Cardiac fibroblast (primary cell): ENCODE measurements around the gene PLXNA2.

ENCODE experiments used
- DNase-seq, 2 donors: peaks; one replicate each; pipeline versions ENCODE4 v3.0.0 to v3.0.0-alpha.2; 2010; ENCODE audit warnings: low read depth in 2 of 2
- H3K4me3 ChIP-seq, 2 donors: replicated peaks in 1 of 2; 1 replicate in 1 of 2; 2 replicates in 1 of 2; pipeline ENCODE4 v1.5.1; 2011; ENCODE audit warnings: low read depth in 2 of 2, low read length in 2 of 2, mild to moderate bottlenecking in 2 of 2, moderate library complexity in 1 of 2
- TF ChIP-seq, protein P1 (sequence below): IDR thresholded peaks from one replicate; pipeline ENCODE4 v1.5.1; 2011; ENCODE audit warnings: low read depth, mild to moderate bottlenecking, low read length, inconsistent platforms

The PLXNA2 gene

DNA sequence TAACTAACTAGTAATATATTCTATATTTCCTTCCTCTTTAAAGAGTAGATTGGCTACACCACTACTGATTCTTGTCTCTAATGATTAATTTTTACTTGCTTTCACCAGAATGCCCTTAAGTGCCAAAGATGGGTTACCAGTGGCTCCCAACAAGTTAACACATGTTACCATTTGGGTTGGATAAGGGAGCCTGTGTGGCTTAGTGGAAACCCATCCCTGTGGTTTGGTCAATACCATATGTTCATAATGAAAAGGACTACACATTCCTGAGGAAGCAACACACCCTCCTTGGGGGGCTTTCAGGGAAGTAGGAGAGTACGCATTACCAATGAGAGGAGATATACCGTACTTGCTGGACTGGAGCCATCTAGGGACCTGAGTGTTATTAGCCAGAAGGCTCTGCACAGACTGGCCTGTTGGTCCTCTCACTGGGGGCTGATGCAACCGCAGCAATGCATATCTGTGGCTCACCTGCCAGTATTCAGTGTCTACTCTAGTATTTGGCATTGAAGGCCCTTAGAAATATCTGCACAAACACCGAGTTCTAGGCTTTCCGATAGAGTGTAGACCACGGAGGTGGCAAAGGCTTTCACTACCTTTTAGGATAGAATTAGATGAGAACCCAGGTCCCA lies 29.3 kb upstream of the PLXNA2 start:
- TF ChIP-seq, protein P1, sequence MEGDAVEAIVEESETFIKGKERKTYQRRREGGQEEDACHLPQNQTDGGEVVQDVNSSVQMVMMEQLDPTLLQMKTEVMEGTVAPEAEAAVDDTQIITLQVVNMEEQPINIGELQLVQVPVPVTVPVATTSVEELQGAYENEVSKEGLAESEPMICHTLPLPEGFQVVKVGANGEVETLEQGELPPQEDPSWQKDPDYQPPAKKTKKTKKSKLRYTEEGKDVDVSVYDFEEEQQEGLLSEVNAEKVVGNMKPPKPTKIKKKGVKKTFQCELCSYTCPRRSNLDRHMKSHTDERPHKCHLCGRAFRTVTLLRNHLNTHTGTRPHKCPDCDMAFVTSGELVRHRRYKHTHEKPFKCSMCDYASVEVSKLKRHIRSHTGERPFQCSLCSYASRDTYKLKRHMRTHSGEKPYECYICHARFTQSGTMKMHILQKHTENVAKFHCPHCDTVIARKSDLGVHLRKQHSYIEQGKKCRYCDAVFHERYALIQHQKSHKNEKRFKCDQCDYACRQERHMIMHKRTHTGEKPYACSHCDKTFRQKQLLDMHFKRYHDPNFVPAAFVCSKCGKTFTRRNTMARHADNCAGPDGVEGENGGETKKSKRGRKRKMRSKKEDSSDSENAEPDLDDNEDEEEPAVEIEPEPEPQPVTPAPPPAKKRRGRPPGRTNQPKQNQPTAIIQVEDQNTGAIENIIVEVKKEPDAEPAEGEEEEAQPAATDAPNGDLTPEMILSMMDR, result no peak
- DNase-seq, result no peak
- H3K4me3 ChIP-seq, result no peak overlapping the region

DNA sequence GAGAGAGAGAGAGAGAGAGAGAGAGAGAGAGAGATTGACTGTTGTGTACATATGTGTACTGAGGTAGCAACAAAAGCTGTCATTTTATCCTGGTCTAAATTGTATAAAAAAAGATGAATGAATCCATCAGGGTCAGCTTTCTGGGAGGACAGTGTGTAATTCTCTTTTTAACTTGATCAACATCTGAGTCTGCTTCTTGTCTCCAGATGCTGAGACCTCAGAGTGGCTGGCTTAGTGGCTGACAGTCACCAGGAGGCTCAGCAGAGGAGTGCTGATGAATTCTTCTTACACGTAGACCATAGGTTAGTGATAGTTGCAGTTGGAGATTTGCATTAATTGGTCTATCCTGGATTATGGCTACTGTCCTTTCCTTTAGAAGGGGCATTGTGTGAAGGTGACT lies 28.5 kb upstream of the PLXNA2 start:
- no peak overlapping the region for H3K4me3 ChIP-seq
- no peak for DNase-seq
- TF ChIP-seq, protein P1, result no peak

DNA sequence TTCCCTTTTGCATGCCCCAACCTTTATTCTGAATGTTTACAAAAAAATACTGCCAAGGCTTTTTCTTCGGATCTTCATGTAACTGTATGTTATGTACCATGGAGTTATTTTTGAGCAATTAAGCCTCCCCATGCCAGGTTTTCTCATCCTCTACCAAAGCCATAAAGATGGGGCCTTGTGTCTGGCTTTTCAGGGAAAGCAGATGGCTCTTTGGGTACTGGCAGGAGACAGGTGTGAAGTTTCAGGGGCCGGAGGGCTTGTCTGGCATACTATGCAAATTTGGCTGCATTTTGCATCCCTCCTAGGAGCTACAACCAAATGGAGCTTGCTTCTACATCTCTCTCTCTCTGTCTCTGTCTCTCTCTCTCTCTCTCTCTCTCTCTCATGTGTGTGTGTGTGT lies 28.1 kb upstream of the PLXNA2 start:
- no peak for DNase-seq
- TF ChIP-seq, protein P1, result no peak
- H3K4me3 ChIP-seq, result no peak overlapping the region

DNA sequence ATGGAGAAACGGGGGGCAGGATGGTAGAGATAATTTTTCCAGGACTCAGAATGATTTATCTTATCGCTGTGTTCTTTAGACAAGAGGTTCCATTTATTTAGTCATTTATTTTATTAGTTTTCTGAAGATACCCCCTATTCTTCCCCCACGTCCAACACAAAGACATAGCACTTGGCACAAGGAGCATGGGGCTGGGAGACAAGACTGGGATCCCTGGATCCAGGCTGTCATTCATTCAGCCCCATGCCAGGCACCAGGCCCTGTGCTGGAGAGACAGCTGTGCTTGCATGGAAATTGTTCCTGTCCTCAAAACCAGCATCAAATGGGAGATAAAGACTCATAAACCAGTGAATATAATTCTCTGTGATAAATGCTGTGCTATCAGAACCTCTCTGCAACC lies 27.1 kb upstream of the PLXNA2 start:
- DNase-seq, result no peak
- TF ChIP-seq, protein P1, result no peak

DNA sequence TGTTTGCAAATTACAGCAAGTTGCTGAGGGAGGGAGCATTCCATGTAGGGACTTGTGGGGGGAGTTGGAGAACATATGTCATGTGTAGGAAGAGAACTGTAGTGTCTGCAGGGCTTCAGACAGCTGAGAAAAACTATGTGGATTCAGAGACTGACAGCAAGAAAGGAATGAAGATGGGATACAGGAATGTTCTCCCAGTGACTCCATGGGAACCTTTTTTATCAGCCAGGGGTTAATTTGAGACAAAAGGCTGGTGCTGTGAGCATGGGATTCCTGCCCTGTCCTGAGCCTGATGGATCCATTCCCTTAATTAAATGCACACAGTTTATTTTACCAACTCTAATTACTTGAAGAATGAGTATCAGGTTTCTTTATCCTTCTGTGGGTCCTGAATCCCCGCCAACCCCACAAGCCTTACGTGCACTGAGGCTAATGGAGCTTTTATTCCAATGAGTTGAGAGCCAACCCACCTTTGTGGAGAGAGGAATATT lies 26.5 kb upstream of the PLXNA2 start:
- no peak for DNase-seq
- no peak overlapping the region for H3K4me3 ChIP-seq
- TF ChIP-seq, protein P1, result no peak

More for the DNA sequence above, 27.1 kb upstream of the PLXNA2 start:
- no peak overlapping the region for H3K4me3 ChIP-seq

DNA sequence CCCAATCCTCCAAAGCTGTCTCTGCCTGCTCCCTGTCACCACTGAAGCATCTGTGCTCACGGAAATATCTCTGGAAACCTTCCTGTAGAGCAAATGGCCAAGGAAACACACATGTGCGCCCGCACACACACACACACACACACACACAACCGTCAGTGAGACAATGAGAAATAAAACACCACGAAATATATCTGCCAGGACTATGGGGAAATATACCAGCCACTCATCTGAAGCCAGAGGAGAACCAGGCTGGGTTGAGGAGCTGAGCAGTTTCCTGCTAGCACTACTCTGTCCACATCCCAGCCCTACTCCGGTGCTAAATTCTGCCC lies 25.1 kb upstream of the PLXNA2 start:
- DNase-seq, result no peak
- TF ChIP-seq, protein P1, result no peak
- H3K4me3 ChIP-seq, result no peak overlapping the region

DNA sequence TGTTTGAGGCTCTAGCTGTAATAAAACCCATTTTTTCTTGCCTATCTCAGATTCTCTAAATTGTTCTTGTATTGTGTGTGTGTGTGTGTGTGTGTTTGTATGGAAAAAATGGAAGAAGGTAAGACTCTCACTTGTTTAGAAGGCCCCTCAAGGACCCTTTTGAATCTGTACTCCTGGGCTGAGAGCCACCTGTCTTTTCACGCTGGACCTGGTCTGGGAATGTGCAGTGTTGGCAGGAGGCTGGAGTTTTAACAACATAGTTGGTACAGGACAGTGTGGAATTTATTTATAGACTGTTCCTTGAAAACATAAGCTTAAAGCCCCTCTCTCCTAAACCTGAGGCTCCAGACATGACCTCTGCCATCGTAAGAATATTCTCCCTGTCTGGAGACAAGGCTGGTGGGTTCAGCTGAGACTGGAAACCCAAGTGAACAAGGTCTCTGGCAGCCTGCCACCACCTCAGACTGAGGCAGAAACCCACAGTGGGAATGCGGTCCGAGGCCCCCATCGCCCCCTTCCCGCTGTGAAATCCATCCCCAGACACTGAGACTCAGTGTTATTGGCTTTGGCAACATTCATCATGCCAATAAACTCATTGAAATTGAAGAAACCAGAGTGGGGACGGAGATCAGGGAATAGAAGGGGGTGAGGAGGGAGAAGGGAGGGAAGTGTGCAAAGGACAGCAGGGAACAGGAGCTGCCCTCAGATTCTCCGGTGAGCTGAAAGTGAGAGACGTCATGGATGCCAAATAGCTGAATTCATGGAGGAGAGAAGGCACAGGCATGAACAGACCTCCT lies 24.6 kb upstream of the PLXNA2 start:
- DNase-seq, result no peak
- no peak overlapping the region for H3K4me3 ChIP-seq
- TF ChIP-seq, protein P1, result no peak
